ENCODE data around the gene FANK1.
"Not testable (repeated sequence)": the region's sequence is repeated elsewhere in the genome, so short reads cannot be mapped to it uniquely, and the experiment has no call there.

Gene FANK1

DNA sequence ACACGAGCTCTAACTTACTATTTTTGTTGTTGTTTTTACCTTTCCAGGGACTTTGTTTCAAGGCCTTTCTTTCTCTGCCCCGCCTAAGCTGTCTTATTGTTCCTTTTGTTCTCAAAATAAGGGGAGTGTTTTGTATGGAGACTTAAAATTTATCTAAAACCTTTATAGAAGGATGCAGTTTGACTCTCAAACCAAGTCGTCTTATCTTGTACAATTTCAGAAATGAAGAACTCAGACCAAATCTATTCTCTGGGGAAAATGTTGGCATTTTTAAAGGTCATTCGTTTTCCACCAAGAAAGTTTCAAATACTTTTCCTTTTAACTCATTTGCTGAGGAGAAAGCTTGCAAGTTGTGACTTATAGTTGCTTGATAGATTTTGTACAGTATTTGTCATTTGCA, 953 bp downstream of the FANK1 start:
- peak overlapping the region; percentile 71; the same call in 1 of the 2 replicates for H3K4me3 ChIP-seq (replicated peaks; ENCODE audit: low read depth, low read length)
- not testable (repeated sequence) for DNase-seq (ENCODE audit: extremely low read depth, low read depth)

DNA sequence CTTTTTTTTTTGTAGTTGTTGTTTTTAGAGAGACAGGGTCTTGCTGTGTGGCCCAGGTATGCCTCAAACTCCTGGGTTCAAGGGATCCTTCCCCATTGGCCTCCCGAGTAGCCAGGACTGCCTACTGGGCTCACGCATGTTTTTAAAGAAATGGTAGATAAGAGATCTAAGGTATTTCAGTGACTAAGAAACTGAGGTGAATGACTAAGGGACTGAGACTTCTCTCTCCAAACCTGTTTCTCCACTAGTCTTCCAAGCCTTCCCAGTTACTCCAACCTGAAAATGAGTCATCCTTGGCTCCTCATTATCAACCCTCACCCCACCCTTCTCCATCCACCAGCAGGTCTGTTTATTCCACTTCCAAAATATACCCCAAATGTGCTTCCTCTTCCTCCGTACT, 4.6 kb downstream of the FANK1 start:
- H3K4me3 ChIP-seq (replicated peaks; ENCODE audit: low read depth, low read length); DNase-seq (ENCODE audit: extremely low read depth, low read depth): not testable (repeated sequence)

DNA sequence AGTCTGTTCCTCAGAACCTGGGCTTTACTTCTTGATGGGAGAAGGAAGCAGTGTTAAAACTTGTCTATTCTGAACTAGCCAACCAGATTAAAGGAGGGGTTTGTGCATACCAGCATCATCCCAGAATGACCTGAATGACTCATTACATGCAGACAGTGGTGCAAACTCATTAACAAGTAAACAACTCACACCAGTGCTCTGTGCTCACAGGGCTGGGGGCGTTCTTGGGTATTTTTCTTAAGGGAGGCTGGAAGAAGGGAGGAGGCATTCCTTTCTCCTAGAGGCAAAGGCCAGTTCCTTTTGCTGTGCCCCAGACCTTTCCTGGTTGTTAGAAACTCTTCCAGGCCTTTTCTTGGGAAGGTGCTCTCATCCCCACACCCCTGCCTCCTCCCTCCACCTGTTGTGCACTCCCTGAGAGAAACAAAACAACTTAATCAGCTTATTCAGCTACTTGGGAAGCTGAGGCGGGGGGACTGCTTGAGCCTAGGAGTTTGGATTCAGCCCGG, 6.8 kb downstream of the FANK1 start:
- not testable (repeated sequence) for H3K4me3 ChIP-seq (replicated peaks; ENCODE audit: low read depth, low read length); DNase-seq (ENCODE audit: extremely low read depth, low read depth)

DNA sequence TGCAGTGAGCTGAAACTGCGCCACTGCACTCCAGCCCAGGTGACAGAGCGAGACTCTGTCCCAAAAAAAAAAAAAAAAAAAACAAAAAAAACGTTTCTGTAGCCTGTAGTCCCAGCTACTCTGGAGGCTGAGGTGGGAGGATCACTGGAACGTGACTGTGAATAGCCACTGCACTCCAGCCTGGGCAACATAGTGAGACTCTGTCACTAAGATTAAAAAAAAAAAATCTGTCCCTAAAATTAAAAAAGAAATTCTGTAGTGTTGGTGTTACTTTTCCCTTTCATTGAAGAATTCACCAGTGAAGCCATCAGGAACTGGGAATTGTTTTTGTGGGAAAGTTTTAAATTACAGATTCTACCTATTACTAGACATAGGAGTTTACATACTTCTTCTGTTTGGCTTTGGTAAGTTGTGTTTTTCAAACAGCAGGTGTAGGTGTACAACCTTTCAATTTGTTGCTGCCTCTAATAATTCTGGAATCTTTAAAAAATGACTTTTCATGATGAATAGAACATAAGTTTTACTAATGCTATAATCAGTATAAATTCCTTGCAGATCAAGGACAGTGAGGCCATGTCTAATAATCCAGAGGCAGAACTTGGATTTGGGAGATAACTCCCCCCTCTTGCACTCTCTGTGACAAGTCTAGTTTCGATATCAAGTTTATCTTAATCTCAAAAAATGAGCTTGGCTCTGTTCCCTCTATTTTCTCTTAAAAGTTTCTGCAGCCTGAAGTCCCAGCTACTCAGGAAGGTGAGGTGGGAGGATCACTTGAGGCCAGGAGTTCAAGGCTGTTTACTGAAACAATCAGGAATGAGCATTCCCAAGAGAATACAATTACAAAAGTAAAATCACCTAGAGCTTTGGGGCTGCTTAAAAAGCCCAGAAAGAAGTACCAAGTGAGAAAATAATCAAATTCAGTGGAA, 9.0 kb downstream of the FANK1 start:
- H3K4me3 ChIP-seq (replicated peaks; ENCODE audit: low read depth, low read length); DNase-seq (ENCODE audit: extremely low read depth, low read depth): not testable (repeated sequence)

DNA sequence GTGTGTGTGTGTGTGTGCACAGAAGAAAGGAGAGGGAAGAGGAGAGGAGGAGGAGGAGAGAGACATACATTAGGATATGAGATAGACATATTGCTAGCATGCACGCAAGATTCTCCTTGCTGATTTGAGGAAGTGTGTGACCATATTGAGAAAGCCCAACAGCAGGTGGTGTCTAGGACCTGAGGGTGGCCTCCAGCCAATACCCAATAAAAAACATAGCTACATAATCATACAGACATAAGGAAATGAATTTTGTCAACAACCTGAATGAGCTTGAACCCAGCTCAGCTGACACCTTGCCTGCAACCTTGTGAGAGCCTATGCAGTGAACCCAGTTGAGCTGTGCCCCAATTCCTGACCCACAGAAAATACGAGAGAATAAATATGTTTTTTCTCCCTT, 11.2 kb downstream of the FANK1 start:
- not testable (repeated sequence) for DNase-seq (ENCODE audit: extremely low read depth, low read depth)

DNA sequence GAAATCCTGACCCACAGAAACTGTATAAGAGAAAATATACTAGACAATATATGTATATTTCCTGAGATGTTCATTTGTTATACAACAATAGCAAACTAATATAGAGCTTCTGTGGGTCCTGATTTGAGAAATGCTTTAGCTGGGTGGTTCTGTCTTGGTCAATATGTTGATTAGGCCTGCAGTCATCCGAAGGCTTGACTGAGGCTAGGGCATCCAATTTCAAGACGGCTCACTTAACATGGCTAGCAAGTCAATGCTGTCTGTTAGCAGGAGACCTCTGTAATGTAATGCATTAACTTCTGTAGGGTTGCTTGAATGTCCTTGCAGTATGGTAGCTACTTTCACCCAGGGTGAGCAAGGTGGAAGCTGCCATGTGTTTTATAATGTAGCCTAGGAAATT, 12.4 kb downstream of the FANK1 start:
- H3K4me3 ChIP-seq (replicated peaks; ENCODE audit: low read depth, low read length); DNase-seq (ENCODE audit: extremely low read depth, low read depth): not testable (repeated sequence)

More for the DNA sequence above, 11.2 kb downstream of the FANK1 start:
- H3K4me3 ChIP-seq (replicated peaks; ENCODE audit: low read depth, low read length), result not testable (repeated sequence)

DNA sequence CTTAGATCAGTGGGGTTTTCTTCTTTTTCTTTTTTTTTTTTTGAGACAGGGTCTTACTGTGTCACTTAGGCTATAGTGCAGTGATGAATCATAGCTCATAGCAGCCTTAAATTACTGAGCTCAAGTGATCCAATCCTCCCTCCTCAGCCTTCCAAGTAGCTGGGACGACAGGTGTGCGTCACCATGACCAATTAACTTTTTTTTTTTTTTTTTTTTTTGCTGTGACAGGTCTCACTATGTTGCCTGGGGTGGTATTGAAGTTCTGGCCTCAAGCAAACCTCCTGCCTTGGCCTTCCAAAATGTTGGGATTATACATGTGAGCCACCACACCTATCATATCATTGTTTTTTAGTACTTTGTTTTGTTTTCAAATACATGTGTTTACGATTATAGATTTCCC, 13.1 kb downstream of the FANK1 start:
- not testable (repeated sequence) for DNase-seq (ENCODE audit: extremely low read depth, low read depth); H3K4me3 ChIP-seq (replicated peaks; ENCODE audit: low read depth, low read length)

DNA sequence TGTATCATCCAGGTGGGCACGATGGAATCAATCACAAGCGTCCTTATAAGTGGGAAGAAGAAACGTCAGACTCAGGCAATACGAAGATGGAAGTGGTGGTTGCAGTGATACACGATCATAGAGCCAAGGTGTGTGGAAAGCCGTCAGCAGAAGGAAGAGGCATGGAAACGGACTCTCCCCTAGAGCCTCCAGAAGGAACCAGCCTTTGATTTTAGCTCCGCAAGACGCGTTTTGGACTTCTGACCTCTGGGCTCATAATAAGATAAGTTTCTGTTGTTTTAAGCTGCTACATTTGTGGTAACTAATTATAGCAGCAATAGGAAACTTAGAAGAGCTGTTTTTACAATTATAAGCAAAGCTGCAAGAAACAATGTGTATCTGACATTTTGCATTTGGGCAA, 14.8 kb downstream of the FANK1 start:
- no peak for DNase-seq (ENCODE audit: extremely low read depth, low read depth)
- TF ChIP-seq, protein P1, sequence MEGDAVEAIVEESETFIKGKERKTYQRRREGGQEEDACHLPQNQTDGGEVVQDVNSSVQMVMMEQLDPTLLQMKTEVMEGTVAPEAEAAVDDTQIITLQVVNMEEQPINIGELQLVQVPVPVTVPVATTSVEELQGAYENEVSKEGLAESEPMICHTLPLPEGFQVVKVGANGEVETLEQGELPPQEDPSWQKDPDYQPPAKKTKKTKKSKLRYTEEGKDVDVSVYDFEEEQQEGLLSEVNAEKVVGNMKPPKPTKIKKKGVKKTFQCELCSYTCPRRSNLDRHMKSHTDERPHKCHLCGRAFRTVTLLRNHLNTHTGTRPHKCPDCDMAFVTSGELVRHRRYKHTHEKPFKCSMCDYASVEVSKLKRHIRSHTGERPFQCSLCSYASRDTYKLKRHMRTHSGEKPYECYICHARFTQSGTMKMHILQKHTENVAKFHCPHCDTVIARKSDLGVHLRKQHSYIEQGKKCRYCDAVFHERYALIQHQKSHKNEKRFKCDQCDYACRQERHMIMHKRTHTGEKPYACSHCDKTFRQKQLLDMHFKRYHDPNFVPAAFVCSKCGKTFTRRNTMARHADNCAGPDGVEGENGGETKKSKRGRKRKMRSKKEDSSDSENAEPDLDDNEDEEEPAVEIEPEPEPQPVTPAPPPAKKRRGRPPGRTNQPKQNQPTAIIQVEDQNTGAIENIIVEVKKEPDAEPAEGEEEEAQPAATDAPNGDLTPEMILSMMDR (IDR thresholded peaks at IDR 0.05; ENCODE audit: low read depth, low read length, missing control alignments), result no peak
- no peak overlapping the region for H3K4me3 ChIP-seq (replicated peaks; ENCODE audit: low read depth, low read length)

DNA sequence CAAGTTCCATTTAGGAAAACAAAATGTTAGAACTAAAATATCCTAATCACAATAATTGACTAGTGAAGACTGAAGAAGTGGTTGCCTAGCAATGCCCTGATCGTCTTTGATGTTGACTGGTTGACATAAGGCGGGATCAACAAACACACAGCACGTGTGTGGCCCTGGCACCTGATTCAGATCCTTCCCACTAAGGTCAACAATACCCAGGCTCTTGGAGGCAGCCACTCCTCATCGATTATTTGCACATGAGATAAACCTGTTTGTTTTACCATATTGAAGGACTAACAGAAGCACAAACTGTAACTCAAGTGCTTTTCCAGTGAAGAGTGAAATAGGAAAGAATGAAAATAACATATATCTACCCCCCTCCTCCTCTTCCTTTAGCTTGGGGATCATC, 15.6 kb downstream of the FANK1 start:
- TF ChIP-seq, protein P1 (IDR thresholded peaks at IDR 0.05; ENCODE audit: low read depth, low read length, missing control alignments), result no peak
- H3K4me3 ChIP-seq (replicated peaks; ENCODE audit: low read depth, low read length), result no peak overlapping the region
- no peak for DNase-seq (ENCODE audit: extremely low read depth, low read depth)

DNA sequence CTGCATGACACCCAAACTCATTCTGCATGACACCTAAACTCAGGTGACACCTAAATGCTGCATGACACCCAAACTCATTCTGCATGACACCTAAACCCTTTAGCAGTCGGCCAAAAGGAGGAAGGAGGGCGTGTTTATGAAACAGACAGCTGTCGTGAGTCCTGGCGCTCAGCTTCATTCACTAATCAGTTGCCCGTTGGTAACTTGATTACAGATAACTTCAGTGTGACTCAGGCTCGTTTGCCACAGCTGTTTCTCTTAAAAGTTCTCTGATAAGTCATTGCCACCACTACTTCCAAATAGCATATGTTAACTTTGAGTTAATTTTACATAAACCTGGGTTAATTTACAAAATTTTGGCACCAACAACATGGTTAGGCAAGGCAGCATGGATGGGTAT, 16.9 kb downstream of the FANK1 start:
- not testable (repeated sequence) for H3K4me3 ChIP-seq (replicated peaks; ENCODE audit: low read depth, low read length); DNase-seq (ENCODE audit: extremely low read depth, low read depth)

DNA sequence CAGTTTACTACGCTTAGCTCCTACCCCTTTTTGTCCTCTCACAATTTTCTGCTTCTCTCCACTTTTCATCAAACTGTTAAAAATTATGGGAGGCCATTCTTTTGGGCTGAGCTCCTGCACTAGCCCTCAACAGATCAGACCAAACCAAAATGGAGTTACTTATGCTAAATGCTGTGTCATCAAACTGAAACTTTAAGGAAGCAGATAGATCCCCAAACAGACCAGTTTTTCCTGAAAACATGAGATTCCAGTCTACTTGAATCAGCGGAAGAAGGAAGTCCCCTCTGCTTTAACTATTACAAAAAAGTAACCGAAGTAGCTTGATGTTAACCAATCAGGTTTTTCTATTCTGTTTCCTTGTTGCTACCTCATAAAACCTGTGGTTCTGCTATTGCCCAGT, 20.6 kb downstream of the FANK1 start:
- no peak for DNase-seq (ENCODE audit: extremely low read depth, low read depth)
- H3K4me3 ChIP-seq (replicated peaks; ENCODE audit: low read depth, low read length), result no peak overlapping the region
- TF ChIP-seq, protein P1 (IDR thresholded peaks at IDR 0.05; ENCODE audit: low read depth, low read length, missing control alignments), result no peak

DNA sequence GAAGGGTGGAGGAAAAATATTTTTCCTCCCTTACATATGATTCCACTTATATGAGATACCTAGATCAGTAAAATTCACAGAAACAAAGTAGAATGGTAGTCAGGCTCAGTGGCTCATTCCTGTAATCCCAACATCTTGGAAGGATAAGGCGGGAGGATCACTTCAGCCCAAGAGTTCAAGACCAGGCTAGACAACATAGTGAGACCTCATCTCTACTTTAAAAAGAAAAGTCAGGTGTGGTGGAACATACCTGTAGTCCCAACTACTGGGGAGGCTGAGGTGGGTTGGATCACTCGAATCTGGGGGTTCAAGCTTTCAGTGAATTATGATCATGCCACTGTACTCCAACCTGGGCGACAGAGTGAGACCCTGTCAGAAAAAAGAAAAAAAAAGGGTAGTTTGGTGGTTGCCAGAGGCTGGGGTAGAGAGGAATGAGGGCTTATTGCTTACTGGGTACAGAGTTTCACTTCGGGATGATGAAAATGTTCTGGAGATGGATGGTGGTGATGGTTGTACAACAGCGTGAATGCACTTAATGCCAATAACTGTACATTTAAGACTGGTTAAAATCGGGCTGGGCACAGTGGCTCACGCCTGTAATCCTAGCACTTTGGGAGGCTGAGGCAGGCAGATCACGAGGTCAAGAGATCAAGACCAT, 21.5 kb downstream of the FANK1 start:
- DNase-seq (ENCODE audit: extremely low read depth, low read depth); H3K4me3 ChIP-seq (replicated peaks; ENCODE audit: low read depth, low read length): not testable (repeated sequence)

DNA sequence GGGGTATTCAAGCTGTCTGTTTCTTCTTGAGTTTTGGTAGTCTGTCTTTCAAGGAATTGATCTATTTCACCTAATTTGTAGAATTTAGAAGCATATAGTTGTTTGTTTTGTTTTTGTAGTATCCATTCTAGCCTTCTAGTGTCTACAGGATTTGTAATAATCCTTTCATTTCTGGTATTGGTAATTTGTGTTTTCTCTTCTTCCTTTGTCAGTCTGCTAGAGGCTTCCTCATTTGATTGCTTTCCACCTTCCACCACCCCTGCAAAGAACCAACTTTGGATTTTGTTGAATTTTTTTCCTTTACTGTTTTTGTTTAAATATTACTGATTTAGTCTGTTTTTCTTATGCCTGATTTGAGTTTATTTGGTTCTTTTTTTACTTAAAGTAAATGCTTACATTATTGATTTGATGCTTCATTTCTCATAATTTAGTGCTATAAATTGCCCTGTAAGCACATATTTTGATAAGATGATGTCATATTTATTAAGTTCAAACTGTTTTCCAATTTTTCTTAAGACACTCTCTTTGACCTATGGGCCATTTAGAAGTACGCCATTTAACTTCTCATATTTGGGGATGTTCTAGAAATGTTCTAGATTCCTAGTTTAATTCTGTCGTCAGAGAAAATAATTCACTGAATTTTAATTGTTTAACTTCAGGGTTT, 25.4 kb downstream of the FANK1 start:
- not testable (repeated sequence) for DNase-seq (ENCODE audit: extremely low read depth, low read depth); H3K4me3 ChIP-seq (replicated peaks; ENCODE audit: low read depth, low read length)
